Gastrocnemius medialis (tissue), 4 donors: Measurements from ENCODE around the gene TAS2R3.

ENCODE experiments used
- POLR2A ChIP-seq, 2 donors: fragments of 450-650 bp; IDR thresholded peaks; one replicate each; pipeline ENCODE4 v1.6.1; 2017; ENCODE audit warnings: antibody characterized with exemption in 2 of 2, mild to moderate bottlenecking in 2 of 2, moderate library complexity in 2 of 2
- TF ChIP-seq, protein P1 (sequence below), 5 experiments: fragments of 450-650 bp in 3 of 5; fragments of 200-600 bp in 2 of 5; sonication (generic) in 2 of 5; IDR thresholded peaks in 4 of 5; conservative IDR thresholded peaks in 1 of 5; 1 replicate in 4 of 5; 2 replicates in 1 of 5; pipeline ENCODE4 v1.5.1; 2016 to 2019; ENCODE audit warnings: antibody characterized with exemption in 5 of 5, mild to moderate bottlenecking in 3 of 5, moderate library complexity in 3 of 5

DNA sequence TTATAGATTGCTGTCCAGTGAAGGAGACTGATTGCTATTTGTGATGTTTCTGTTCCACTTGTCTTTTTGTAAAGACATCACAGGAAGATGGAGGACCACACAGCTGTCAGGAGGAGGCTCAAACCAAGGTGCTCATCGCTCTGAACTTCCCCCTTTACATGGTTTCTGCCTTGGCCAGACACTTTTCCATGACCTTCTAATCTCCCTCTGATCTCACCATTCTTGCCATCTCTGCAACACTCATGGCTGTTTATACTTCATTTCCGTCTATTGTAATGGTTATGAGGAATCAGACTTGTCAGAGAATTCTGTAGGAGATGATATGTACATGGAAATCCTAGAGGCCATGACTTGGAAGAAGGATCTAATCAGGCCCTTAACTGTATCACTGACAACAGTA lies 24.4 kb downstream of the TAS2R3 start:
- no peak for TF ChIP-seq POLR2A (IDR thresholded peaks at IDR 0.05)
- TF ChIP-seq, protein P1, sequence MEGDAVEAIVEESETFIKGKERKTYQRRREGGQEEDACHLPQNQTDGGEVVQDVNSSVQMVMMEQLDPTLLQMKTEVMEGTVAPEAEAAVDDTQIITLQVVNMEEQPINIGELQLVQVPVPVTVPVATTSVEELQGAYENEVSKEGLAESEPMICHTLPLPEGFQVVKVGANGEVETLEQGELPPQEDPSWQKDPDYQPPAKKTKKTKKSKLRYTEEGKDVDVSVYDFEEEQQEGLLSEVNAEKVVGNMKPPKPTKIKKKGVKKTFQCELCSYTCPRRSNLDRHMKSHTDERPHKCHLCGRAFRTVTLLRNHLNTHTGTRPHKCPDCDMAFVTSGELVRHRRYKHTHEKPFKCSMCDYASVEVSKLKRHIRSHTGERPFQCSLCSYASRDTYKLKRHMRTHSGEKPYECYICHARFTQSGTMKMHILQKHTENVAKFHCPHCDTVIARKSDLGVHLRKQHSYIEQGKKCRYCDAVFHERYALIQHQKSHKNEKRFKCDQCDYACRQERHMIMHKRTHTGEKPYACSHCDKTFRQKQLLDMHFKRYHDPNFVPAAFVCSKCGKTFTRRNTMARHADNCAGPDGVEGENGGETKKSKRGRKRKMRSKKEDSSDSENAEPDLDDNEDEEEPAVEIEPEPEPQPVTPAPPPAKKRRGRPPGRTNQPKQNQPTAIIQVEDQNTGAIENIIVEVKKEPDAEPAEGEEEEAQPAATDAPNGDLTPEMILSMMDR (IDR thresholded peaks at IDR 0.05 in 4 of 5, conservative IDR thresholded peaks at IDR 0.05 in 1 of 5): no peak
